ENCODE data around the gene NMT1. TPM values are rescaled to one million over a fixed set of nuclear protein-coding genes. Genes with fewer than 3 reads are reported as not detected.

NMT1 gene
- total and polyA plus RNA-seq, 2 experiments from 2014 or later = 71.2 to 126 TPM

- H3K4me3 ChIP-seq = no peak overlapping the region
- H3K4me2 ChIP-seq = no peak overlapping the region
- TF ChIP-seq EZH2phosphoT487 (IDR thresholded peaks at IDR 0.05; ENCODE audit: low read depth, severe bottlenecking, unreplicated experiment) (no peak), EZH2 (IDR thresholded peaks at IDR 0.05; ENCODE audit: borderline replicate concordance) (no peak), CTCF (IDR thresholded peaks at IDR 0.05; ENCODE audit: poor library complexity) (no peak)
- no peaks in the 10 kb centered on the region for H3K27me3 ChIP-seq
- 97% methylated on average over 8 of the region's 8 CpGs for WGBS (ENCODE audit: low lambda C conversion rate, missing lambda C conversion rate)
- H4K20me1 ChIP-seq (ENCODE audit: insufficient read depth, poor library complexity, severe bottlenecking) = peaks cover 4% of the 10 kb centered on the region
- H3K79me2 ChIP-seq = peaks cover 3% of the 10 kb centered on the region
- no peaks in the 10 kb centered on the region for H3K9me3 ChIP-seq (ENCODE audit: low read depth)
- H3K27ac ChIP-seq = no peak overlapping the region
- H3K36me3 ChIP-seq (replicated peaks; ENCODE audit: insufficient read depth, low read depth) = peaks cover 4% of the 10 kb centered on the region
- no peaks in the 10 kb centered on the region for H3K9me2 ChIP-seq (replicated peaks; ENCODE audit: insufficient read depth)
- DNase-seq (ENCODE audit: low spot score) = no peak
- H3K4me1 ChIP-seq (ENCODE audit: insufficient read depth) = peaks cover 22% of the 10 kb centered on the region
- no peak overlapping the region for H2AFZ ChIP-seq
These were observed 42.9 kb downstream of the NMT1 start for GRCh38 chr17:45104029-45104428.

- Histone ChIP-seq H4K20me1 (ENCODE audit: insufficient read depth, poor library complexity, severe bottlenecking) (peaks cover 4% of the 10 kb centered on the region), H3K4me3 (no peak overlapping the region), H3K4me1 (ENCODE audit: insufficient read depth) (peaks cover 22% of the 10 kb centered on the region), H3K4me2 (no peak overlapping the region), H3K9me3 (ENCODE audit: low read depth) (no peaks in the 10 kb centered on the region), H3K27me3 (no peaks in the 10 kb centered on the region), H2AFZ (no peak overlapping the region), H3K79me2 (peaks cover 3% of the 10 kb centered on the region), H3K27ac (no peak overlapping the region), H3K9me2 (replicated peaks; ENCODE audit: insufficient read depth) (no peaks in the 10 kb centered on the region), H3K36me3 (replicated peaks; ENCODE audit: insufficient read depth, low read depth) (peaks cover 4% of the 10 kb centered on the region)
- TF ChIP-seq EZH2phosphoT487 (IDR thresholded peaks at IDR 0.05; ENCODE audit: low read depth, severe bottlenecking, unreplicated experiment) (no peak), EZH2 (IDR thresholded peaks at IDR 0.05; ENCODE audit: borderline replicate concordance) (no peak), CTCF (IDR thresholded peaks at IDR 0.05; ENCODE audit: poor library complexity) (no peak)
- 92% methylated on average over 6 of the region's 6 CpGs for WGBS (ENCODE audit: low lambda C conversion rate, missing lambda C conversion rate)
- no peak for DNase-seq (ENCODE audit: low spot score)
These were observed 43.4 kb downstream of the NMT1 start for GRCh38 chr17:45104497-45104896.

- H3K36me3 ChIP-seq (replicated peaks; ENCODE audit: insufficient read depth, low read depth) = peaks cover 4% of the 10 kb centered on the region
- peaks cover 22% of the 10 kb centered on the region for H3K4me1 ChIP-seq (ENCODE audit: insufficient read depth)
- no peak overlapping the region for H2AFZ ChIP-seq
- no peaks in the 10 kb centered on the region for H3K27me3 ChIP-seq
- no peak overlapping the region for H3K27ac ChIP-seq
- H3K9me3 ChIP-seq (ENCODE audit: low read depth) = no peaks in the 10 kb centered on the region
- no peaks in the 10 kb centered on the region for H3K79me2 ChIP-seq
- TF ChIP-seq CTCF (IDR thresholded peaks at IDR 0.05; ENCODE audit: poor library complexity) (no peak), EZH2phosphoT487 (IDR thresholded peaks at IDR 0.05; ENCODE audit: low read depth, severe bottlenecking, unreplicated experiment) (no peak), EZH2 (IDR thresholded peaks at IDR 0.05; ENCODE audit: borderline replicate concordance) (no peak)
- H4K20me1 ChIP-seq (ENCODE audit: insufficient read depth, poor library complexity, severe bottlenecking) = peaks cover 4% of the 10 kb centered on the region
- no peaks in the 10 kb centered on the region for H3K9me2 ChIP-seq (replicated peaks; ENCODE audit: insufficient read depth)
- no peak for DNase-seq (ENCODE audit: low spot score)
- no peak overlapping the region for H3K4me2 ChIP-seq
- 93% methylated on average over 17 of the region's 17 CpGs for WGBS (ENCODE audit: low lambda C conversion rate, missing lambda C conversion rate)
- no peak overlapping the region for H3K4me3 ChIP-seq
These were observed 43.9 kb downstream of the NMT1 start for GRCh38 chr17:45104907-45105624.
